ENCODE measurements around the gene HDAC11.

HDAC11 gene

GRCh38 chr3:13515786-13516759 lies 36.0 kb downstream of the HDAC11 start:
- Histone ChIP-seq H3K4me3 (replicated peaks; ENCODE audit: insufficient read depth, low read length) (no peak overlapping the region), H3K27ac (replicated peaks) (no peak overlapping the region), H3K27me3 (ENCODE audit: insufficient read depth, poor library complexity, severe bottlenecking) (no peaks in the 10 kb centered on the region)
- DNase-seq (ENCODE audit: low read depth in 1 of 2, low spot score in 1 of 2) = no peak
- TF ChIP-seq REST (IDR thresholded peaks at IDR 0.05; ENCODE audit: insufficient replicate concordance, low read depth) (no peak), GABPA (IDR thresholded peaks at IDR 0.05; ENCODE audit: low read depth) (no peak), SPI1 (IDR thresholded peaks at IDR 0.05; ENCODE audit: borderline replicate concordance, low read depth) (no peak), POLR2AphosphoS5 (IDR thresholded peaks at IDR 0.05; ENCODE audit: low read depth) (no peak), CTCF (IDR thresholded peaks at IDR 0.05; ENCODE audit: insufficient read depth, low read length) (no peak)

- Histone ChIP-seq H3K27me3 (ENCODE audit: insufficient read depth, poor library complexity, severe bottlenecking) (no peaks in the 10 kb centered on the region), H3K27ac (replicated peaks) (no peak overlapping the region), H3K4me3 (replicated peaks; ENCODE audit: insufficient read depth, low read length) (no peak overlapping the region)
- no peak for TF ChIP-seq REST (IDR thresholded peaks at IDR 0.05; ENCODE audit: insufficient replicate concordance, low read depth)
- TF ChIP-seq CTCF (IDR thresholded peaks at IDR 0.05; ENCODE audit: insufficient read depth, low read length) = no peak
- TF ChIP-seq GABPA (IDR thresholded peaks at IDR 0.05; ENCODE audit: low read depth) = no peak
- TF ChIP-seq POLR2AphosphoS5 (IDR thresholded peaks at IDR 0.05; ENCODE audit: low read depth) = no peak
- TF ChIP-seq SPI1 (IDR thresholded peaks at IDR 0.05; ENCODE audit: borderline replicate concordance, low read depth) = no peak
- no peak for DNase-seq (ENCODE audit: low read depth in 1 of 2, low spot score in 1 of 2)
Observed at GRCh38 chr3:13516760-13517135, 36.6 kb downstream of the HDAC11 start.

- Histone ChIP-seq H3K27ac (replicated peaks) (no peak overlapping the region), H3K27me3 (ENCODE audit: insufficient read depth, poor library complexity, severe bottlenecking) (no peaks in the 10 kb centered on the region), H3K4me3 (replicated peaks; ENCODE audit: insufficient read depth, low read length) (no peak overlapping the region)
- TF ChIP-seq REST (IDR thresholded peaks at IDR 0.05; ENCODE audit: insufficient replicate concordance, low read depth) (no peak), GABPA (IDR thresholded peaks at IDR 0.05; ENCODE audit: low read depth) (no peak), CTCF (IDR thresholded peaks at IDR 0.05; ENCODE audit: insufficient read depth, low read length) (no peak), POLR2AphosphoS5 (IDR thresholded peaks at IDR 0.05; ENCODE audit: low read depth) (no peak), SPI1 (IDR thresholded peaks at IDR 0.05; ENCODE audit: borderline replicate concordance, low read depth) (no peak)
- no peak for DNase-seq (ENCODE audit: low read depth in 1 of 2, low spot score in 1 of 2)
Observed at GRCh38 chr3:13517253-13517977, 37.3 kb downstream of the HDAC11 start.

Data from HL-60 (cell line).